ENCODE data around the gene FILIP1L. TPM values are rescaled to one million over a fixed set of nuclear protein-coding genes. Genes with fewer than 3 reads are reported as not detected.

FILIP1L gene
- total and polyA plus RNA-seq, 12 donors = 5.3 to 33.2 (median 17.4) TPM

- 73 to 89% (median 74%) methylated on average over 3 of the region's 3 CpGs for WGBS, 4 donors
- intact Hi-C loops (cut with DNase I) = no loop called here
- Histone ChIP-seq H3K4me1 (replicated peaks in 1 of 2) (no peaks in the 10 kb centered on the region), H3K36me3 (replicated peaks in 1 of 2) (no peaks in the 10 kb centered on the region), H3K27ac (no peak overlapping the region), H3K27me3 (no peaks in the 10 kb centered on the region), H3K9me3 (replicated peaks in 1 of 3) (no peaks in the 10 kb centered on the region), H3K4me3 (no peak overlapping the region)
- no peak for TF ChIP-seq POLR2A (IDR thresholded peaks at IDR 0.05)
- TF ChIP-seq CTCF (IDR thresholded peaks at IDR 0.05) = no peak
- peak in 1 of 7 donors; percentile 18 for DNase-seq
Observed at GRCh38 chr3:99969136-99969535, 145.2 kb downstream of the FILIP1L start.

- H3K36me3 ChIP-seq (replicated peaks in 1 of 2) = no peaks in the 10 kb centered on the region
- no peak for TF ChIP-seq POLR2A (IDR thresholded peaks at IDR 0.05)
- no peak for TF ChIP-seq CTCF (IDR thresholded peaks at IDR 0.05)
- no peak overlapping the region for H3K27ac ChIP-seq
- no peak for DNase-seq
- H3K4me1 ChIP-seq (replicated peaks in 1 of 2) = no peaks in the 10 kb centered on the region
- no peak overlapping the region for H3K4me3 ChIP-seq
- intact Hi-C loops (cut with DNase I) = no loop called here
- no peaks in the 10 kb centered on the region for H3K27me3 ChIP-seq
- no peaks in the 10 kb centered on the region for H3K9me3 ChIP-seq (replicated peaks in 1 of 3)
- 90 to 99% (median 94%) methylated on average over 2 of the region's 2 CpGs for WGBS, 4 donors
Observed at GRCh38 chr3:99967796-99968195, 146.5 kb downstream of the FILIP1L start.

- no peak for TF ChIP-seq POLR2A (IDR thresholded peaks at IDR 0.05)
- no peak for TF ChIP-seq CTCF (IDR thresholded peaks at IDR 0.05)
- Histone ChIP-seq H3K4me1 (replicated peaks in 1 of 2) (no peaks in the 10 kb centered on the region), H3K4me3 (no peak overlapping the region), H3K36me3 (replicated peaks in 1 of 2) (no peaks in the 10 kb centered on the region), H3K27me3 (no peaks in the 10 kb centered on the region), H3K9me3 (replicated peaks in 1 of 3) (no peaks in the 10 kb centered on the region), H3K27ac (no peak overlapping the region)
- no peak for DNase-seq
- 89 to 95% (median 93%) methylated on average over 7 of the region's 7 CpGs for WGBS, 4 donors
- intact Hi-C loops (cut with DNase I) = no loop called here
Observed at GRCh38 chr3:99966662-99967416, 147.5 kb downstream of the FILIP1L start.

- WGBS, 4 donors = 88 to 100% (median 95%) methylated on average over 3 of the region's 3 CpGs
- no peaks in the 10 kb centered on the region for H3K27me3 ChIP-seq
- H3K4me3 ChIP-seq = no peak overlapping the region
- H3K36me3 ChIP-seq (replicated peaks in 1 of 2) = no peaks in the 10 kb centered on the region
- intact Hi-C loops (cut with DNase I) = no loop called here
- TF ChIP-seq POLR2A (IDR thresholded peaks at IDR 0.05) = no peak
- TF ChIP-seq CTCF (IDR thresholded peaks at IDR 0.05) = no peak
- H3K4me1 ChIP-seq (replicated peaks in 1 of 2) = no peaks in the 10 kb centered on the region
- no peaks in the 10 kb centered on the region for H3K9me3 ChIP-seq (replicated peaks in 1 of 3)
- H3K27ac ChIP-seq = no peak overlapping the region
- DNase-seq = no peak
Observed at GRCh38 chr3:99965681-99966408, 148.5 kb downstream of the FILIP1L start.

Data from adrenal gland (tissue), 12 donors.